ENCODE data around the gene CHGA. TPM values are rescaled to one million over a fixed set of nuclear protein-coding genes. Genes with fewer than 3 reads are reported as not detected.

The CHGA gene, protein sequence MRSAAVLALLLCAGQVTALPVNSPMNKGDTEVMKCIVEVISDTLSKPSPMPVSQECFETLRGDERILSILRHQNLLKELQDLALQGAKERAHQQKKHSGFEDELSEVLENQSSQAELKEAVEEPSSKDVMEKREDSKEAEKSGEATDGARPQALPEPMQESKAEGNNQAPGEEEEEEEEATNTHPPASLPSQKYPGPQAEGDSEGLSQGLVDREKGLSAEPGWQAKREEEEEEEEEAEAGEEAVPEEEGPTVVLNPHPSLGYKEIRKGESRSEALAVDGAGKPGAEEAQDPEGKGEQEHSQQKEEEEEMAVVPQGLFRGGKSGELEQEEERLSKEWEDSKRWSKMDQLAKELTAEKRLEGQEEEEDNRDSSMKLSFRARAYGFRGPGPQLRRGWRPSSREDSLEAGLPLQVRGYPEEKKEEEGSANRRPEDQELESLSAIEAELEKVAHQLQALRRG
- total RNA-seq = not detected in 3 replicates
- long read RNA-seq = 0 reads

DNA sequence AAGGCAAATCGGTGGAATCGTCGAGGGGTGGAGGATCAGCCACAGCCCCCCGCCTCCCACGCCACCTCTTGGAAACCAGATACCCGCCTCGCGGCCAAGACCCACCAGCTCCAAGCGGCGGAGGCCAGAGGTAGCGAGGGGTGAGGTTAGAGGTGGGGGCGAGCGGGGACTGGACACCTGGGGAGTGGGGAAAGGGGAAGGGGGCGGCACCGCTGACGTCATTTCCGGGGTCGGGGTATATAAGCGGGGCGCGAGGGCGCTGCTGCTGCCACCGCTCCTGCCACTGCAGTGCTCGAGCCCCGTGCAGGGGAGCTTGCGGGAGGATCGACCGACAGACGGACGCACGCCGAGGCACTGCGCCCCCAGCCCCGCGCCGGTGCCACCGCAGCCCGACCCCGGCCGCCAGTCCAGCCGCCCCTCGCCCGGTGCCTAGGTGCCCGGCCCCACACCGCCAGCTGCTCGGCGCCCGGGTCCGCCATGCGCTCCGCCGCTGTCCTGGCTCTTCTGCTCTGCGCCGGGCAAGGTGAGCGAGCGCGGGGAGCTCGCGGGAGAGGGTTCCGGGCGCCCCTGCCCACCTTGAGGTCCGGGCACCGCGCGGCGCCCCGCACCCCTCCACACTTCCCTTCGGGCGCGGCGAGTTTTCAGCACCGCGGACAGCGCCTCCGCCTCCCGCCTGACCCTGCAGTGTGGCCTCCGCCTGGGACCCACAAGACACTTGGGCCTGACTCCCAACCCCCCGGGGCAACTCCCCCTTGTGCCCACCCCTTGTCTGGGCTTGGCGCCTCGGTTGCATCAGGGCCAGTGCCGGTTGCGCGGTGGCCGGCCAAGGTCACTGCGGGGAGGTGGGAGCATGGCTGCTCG is at the start of gene CHGA:
TSS of gene CHGA (plus strand) at position 268 of the 861 bp plus-strand sequence. CDS start at position 478, 210 bp downstream.
- no peaks in the 10 kb centered on the region for H3K9me3 Mint-ChIP-seq (ENCODE audit: low read depth)
- no peak within 1 kb of the TSS for H3K4me3 Mint-ChIP-seq (ENCODE audit: unreplicated experiment)
- no peaks in the 10 kb centered on the region for H3K4me1 Mint-ChIP-seq (ENCODE audit: low read depth)
- no peaks in the 10 kb centered on the region for H3K36me3 Mint-ChIP-seq (ENCODE audit: low read depth)
- H3K27ac Mint-ChIP-seq (ENCODE audit: unreplicated experiment) = no peak within 1 kb of the TSS
- TF ChIP-seq, protein P1, sequence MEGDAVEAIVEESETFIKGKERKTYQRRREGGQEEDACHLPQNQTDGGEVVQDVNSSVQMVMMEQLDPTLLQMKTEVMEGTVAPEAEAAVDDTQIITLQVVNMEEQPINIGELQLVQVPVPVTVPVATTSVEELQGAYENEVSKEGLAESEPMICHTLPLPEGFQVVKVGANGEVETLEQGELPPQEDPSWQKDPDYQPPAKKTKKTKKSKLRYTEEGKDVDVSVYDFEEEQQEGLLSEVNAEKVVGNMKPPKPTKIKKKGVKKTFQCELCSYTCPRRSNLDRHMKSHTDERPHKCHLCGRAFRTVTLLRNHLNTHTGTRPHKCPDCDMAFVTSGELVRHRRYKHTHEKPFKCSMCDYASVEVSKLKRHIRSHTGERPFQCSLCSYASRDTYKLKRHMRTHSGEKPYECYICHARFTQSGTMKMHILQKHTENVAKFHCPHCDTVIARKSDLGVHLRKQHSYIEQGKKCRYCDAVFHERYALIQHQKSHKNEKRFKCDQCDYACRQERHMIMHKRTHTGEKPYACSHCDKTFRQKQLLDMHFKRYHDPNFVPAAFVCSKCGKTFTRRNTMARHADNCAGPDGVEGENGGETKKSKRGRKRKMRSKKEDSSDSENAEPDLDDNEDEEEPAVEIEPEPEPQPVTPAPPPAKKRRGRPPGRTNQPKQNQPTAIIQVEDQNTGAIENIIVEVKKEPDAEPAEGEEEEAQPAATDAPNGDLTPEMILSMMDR (IDR thresholded peaks at IDR 0.05) = no peak
- H3K27me3 Mint-ChIP-seq (ENCODE audit: low read depth) = peaks cover 54% of the 10 kb centered on the region
- DNase-seq (ENCODE audit: low spot score) = peak; percentile 85

DNA sequence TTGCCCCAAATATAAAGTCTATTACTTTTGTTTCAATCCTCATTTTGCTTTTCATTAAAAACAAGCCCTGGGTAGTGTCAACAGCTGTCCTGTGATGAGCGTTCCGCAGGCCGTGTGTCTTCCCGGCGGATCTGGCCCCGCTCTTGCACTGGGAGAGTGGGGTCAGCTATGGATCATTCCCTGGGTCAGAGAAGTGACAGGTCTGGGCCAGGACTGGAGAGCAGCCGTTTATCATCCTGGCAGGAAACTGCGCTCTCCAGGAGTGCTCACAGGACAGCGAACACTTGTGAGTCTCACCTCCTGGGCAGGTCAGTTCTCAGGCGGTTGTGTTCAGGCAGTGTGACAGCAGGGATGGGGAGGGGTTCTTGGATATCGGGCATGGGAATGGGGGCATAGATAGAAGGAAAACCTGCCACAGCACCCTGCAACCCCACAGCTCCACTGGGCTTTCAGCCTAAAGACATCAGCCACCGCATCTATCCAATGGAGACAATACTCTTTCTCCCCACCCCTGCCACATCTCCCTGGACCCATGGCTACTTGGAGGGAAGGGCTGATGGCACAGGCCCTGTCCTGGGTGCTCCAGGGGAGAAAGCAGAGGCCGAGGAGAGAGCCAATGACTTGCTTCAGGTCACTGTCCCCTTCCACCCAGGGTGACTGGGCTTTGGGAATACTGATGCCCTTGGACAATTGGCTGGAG is 47.8 kb upstream of the CHGA start:
- Mint-ChIP-seq H3K36me3 (ENCODE audit: low read depth) (peaks cover 2% of the 10 kb centered on the region), H3K4me1 (ENCODE audit: low read depth) (no peaks in the 10 kb centered on the region), H3K27me3 (ENCODE audit: low read depth) (peaks cover 45% of the 10 kb centered on the region), H3K4me3 (ENCODE audit: unreplicated experiment) (no peak overlapping the region), H3K27ac (ENCODE audit: unreplicated experiment) (no peak overlapping the region), H3K9me3 (ENCODE audit: low read depth) (peaks cover 8% of the 10 kb centered on the region)
- no peak for DNase-seq (ENCODE audit: low spot score)
- TF ChIP-seq, protein P1 (IDR thresholded peaks at IDR 0.05) = no peak

DNA sequence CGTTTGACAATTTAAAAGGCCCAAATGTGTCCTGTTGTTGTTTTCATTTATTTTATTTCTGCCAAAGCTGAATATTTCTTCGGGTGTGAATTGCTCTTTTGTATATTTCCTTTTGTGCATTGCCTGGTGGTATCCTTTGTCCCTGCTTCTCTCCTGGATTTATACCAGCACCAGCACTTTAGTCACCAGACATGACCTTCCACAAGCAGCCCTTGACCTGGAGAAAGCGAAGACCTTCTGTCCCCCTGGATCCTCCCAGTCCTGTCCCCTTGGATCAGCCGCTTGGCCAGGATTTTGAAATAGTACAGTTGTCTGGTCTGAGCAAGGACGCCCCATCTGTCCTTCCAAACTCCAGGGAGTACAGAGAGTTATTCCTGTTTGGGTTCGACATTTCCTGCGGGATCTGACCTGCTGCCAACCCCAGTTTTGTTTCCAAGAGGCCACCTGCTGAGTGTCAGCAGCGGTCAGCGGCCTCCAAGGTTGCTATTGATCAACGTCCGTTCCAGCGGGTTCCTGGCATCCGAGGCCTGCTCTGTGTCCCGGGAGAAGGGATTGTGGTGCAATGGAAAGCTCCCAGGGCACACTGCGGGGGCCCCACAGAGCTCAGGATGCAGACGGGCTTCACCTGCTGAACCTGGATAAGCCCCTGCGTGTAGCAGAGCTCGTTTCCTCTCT is 45.1 kb upstream of the CHGA start:
- Mint-ChIP-seq H3K4me3 (ENCODE audit: unreplicated experiment) (no peak overlapping the region), H3K27ac (ENCODE audit: unreplicated experiment) (no peak overlapping the region), H3K27me3 (ENCODE audit: low read depth) (peaks cover 58% of the 10 kb centered on the region), H3K4me1 (ENCODE audit: low read depth) (no peaks in the 10 kb centered on the region), H3K9me3 (ENCODE audit: low read depth) (peaks cover 5% of the 10 kb centered on the region), H3K36me3 (ENCODE audit: low read depth) (peaks cover 4% of the 10 kb centered on the region)
- DNase-seq (ENCODE audit: low spot score) = no peak
- TF ChIP-seq, protein P1 (IDR thresholded peaks at IDR 0.05) = no peak

DNA sequence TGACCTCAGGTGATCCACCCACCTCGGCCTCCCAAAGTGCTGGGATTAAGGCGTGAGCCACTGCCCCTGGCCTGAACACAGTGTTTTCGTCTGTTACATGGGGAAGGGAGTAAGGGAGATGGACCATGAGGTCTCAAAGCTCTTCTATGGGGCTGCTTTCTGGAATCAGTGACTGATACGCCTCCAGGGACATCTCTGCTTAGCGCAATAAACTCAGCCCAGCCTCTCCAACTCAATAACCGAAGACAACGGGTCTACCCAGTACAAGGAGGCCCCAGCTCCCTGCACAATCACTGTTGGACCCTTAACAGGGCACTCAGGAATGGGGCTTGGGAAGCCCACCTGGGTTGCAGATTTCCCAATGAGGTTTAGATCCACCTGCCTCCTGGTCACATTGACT is 42.6 kb upstream of the CHGA start:
- Mint-ChIP-seq H3K4me1 (ENCODE audit: low read depth) (no peaks in the 10 kb centered on the region), H3K36me3 (ENCODE audit: low read depth) (peaks cover 4% of the 10 kb centered on the region), H3K4me3 (ENCODE audit: unreplicated experiment) (no peak overlapping the region), H3K9me3 (ENCODE audit: low read depth) (no peaks in the 10 kb centered on the region), H3K27ac (ENCODE audit: unreplicated experiment) (no peak overlapping the region), H3K27me3 (ENCODE audit: low read depth) (peaks cover 60% of the 10 kb centered on the region)
- TF ChIP-seq, protein P1 (IDR thresholded peaks at IDR 0.05) = no peak
- DNase-seq (ENCODE audit: low spot score) = no peak
